Suprapubic skin (tissue), 4 donors: ENCODE results near the gene CALR3.

ENCODE experiments used
- CTCF ChIP-seq, 2 donors: fragments of 200-600 bp in 1 of 2; fragments of 450-650 bp in 1 of 2; sonication (generic) in 1 of 2; IDR thresholded peaks; one replicate each; pipeline ENCODE4 v1.5.1; 2016 to 2019; ENCODE audit warnings: antibody characterized with exemption in 2 of 2, mild to moderate bottlenecking in 1 of 2, moderate library complexity in 1 of 2
- POLR2A ChIP-seq, 2 donors: fragments of 450-650 bp; IDR thresholded peaks; one replicate each; pipeline ENCODE4 v1.6.1; 2017; ENCODE audit warnings: antibody characterized with exemption in 2 of 2, mild to moderate bottlenecking in 2 of 2, moderate library complexity in 2 of 2
- POLR2AphosphoS5 ChIP-seq, 3 donors: sonication (generic); formaldehyde crosslinking; IDR thresholded peaks; one replicate each; pipeline ENCODE4 v1.6.1; 2017; ENCODE audit warnings: antibody characterized with exemption in 3 of 3

- TF ChIP-seq POLR2AphosphoS5 (IDR thresholded peaks at IDR 0.05), result no peak
- no peak for TF ChIP-seq CTCF (IDR thresholded peaks at IDR 0.05)
- no peak for TF ChIP-seq POLR2A (IDR thresholded peaks at IDR 0.05)
Observed at GRCh38 chr19:16436780-16437332, 59.1 kb downstream of the CALR3 start.
